ENCODE data around the gene NAALADL2.
"Not testable (repeated sequence)": the region's sequence is repeated elsewhere in the genome, so short reads cannot be mapped to it uniquely, and the experiment has no call there.

Gene NAALADL2

GRCh38 chr3:175601521-175601920 is 742.4 kb downstream of the NAALADL2 start:
- H3K4me3 ChIP-seq (ENCODE audit: low read depth, low read length): no peak overlapping the region
- no peak for DNase-seq (ENCODE audit: low read depth)
- TF ChIP-seq CTCF (IDR thresholded peaks at IDR 0.05; ENCODE audit: insufficient read depth, low read depth, low read length, missing control alignments): no peak

- no peak for DNase-seq (ENCODE audit: low read depth)
- no peak for TF ChIP-seq CTCF (IDR thresholded peaks at IDR 0.05; ENCODE audit: insufficient read depth, low read depth, low read length, missing control alignments)
These were observed 746.7 kb downstream of the NAALADL2 start for GRCh38 chr3:175605851-175606250.

GRCh38 chr3:175606650-175607318 is 747.6 kb downstream of the NAALADL2 start:
- DNase-seq (ENCODE audit: low read depth): no peak
- H3K4me3 ChIP-seq (ENCODE audit: low read depth, low read length): no peak overlapping the region
- TF ChIP-seq CTCF (IDR thresholded peaks at IDR 0.05; ENCODE audit: insufficient read depth, low read depth, low read length, missing control alignments): no peak

More at GRCh38 chr3:175605851-175606250, 746.7 kb downstream of the NAALADL2 start:
- no peak overlapping the region for H3K4me3 ChIP-seq (ENCODE audit: low read depth, low read length)

- H3K4me3 ChIP-seq (ENCODE audit: low read depth, low read length): no peak overlapping the region
- no peak for DNase-seq (ENCODE audit: low read depth)
- no peak for TF ChIP-seq CTCF (IDR thresholded peaks at IDR 0.05; ENCODE audit: insufficient read depth, low read depth, low read length, missing control alignments)
These were observed 749.2 kb downstream of the NAALADL2 start for GRCh38 chr3:175608356-175608755.

GRCh38 chr3:175608911-175609310 is 749.8 kb downstream of the NAALADL2 start:
- no peak overlapping the region for H3K4me3 ChIP-seq (ENCODE audit: low read depth, low read length)
- no peak for TF ChIP-seq CTCF (IDR thresholded peaks at IDR 0.05; ENCODE audit: insufficient read depth, low read depth, low read length, missing control alignments)
- no peak for DNase-seq (ENCODE audit: low read depth)

- no peak overlapping the region for H3K4me3 ChIP-seq (ENCODE audit: low read depth, low read length)
- TF ChIP-seq CTCF (IDR thresholded peaks at IDR 0.05; ENCODE audit: insufficient read depth, low read depth, low read length, missing control alignments): no peak
- no peak for DNase-seq (ENCODE audit: low read depth)
These were observed 753.5 kb downstream of the NAALADL2 start for GRCh38 chr3:175612487-175613196.

- not testable (repeated sequence) for H3K4me3 ChIP-seq (ENCODE audit: low read depth, low read length); DNase-seq (ENCODE audit: low read depth)
These were observed 755.0 kb downstream of the NAALADL2 start for GRCh38 chr3:175614107-175614506.

All from GM12865 (cell line).